Stimulated activated CD4-positive, alpha-beta T cell treated with anti-CD3 and anti-CD28 coated beads, Interleukin-12 subunit alpha, Interleukin-12 subunit beta, amount 100 ng/mL, for 24 hours (primary cell): ENCODE data around the gene TNS1.
"Not testable (repeated sequence)": the region's sequence is repeated elsewhere in the genome, so short reads cannot be mapped to it uniquely, and the experiment has no call there.

ENCODE experiments used
- DNase-seq, 2 experiments: peaks; one replicate each; pipeline ENCODE4 v3.0.0-alpha.2; 2020; ENCODE audit warnings: low read depth in 2 of 2

TNS1 gene

DNA sequence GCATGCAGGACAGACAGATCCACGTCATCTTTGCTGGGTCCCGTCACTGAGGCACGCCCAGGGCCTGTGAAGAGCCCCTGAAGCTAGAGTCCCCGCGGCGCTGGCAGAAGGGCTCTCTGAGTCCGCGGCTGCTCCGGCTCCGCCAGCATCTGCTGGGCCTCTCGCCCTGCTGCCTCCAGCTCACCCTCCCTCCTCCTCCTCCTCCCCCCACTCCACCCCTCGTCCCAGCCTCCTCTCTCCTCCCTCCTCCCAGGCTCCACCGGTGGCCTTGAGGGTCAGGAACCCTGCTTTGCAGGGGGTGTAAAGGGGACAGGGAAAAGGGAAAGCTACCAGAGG is at the start of gene TNS1:
TNS1 (minus strand) TSS at position 151 of the 336 bp plus-strand sequence; CDS start at position 28, 123 bp downstream.
- no peak for DNase-seq

- no peak for DNase-seq
These were observed 49.1 kb upstream of the TNS1 start for GRCh38 chr2:218051903-218052302.

DNA sequence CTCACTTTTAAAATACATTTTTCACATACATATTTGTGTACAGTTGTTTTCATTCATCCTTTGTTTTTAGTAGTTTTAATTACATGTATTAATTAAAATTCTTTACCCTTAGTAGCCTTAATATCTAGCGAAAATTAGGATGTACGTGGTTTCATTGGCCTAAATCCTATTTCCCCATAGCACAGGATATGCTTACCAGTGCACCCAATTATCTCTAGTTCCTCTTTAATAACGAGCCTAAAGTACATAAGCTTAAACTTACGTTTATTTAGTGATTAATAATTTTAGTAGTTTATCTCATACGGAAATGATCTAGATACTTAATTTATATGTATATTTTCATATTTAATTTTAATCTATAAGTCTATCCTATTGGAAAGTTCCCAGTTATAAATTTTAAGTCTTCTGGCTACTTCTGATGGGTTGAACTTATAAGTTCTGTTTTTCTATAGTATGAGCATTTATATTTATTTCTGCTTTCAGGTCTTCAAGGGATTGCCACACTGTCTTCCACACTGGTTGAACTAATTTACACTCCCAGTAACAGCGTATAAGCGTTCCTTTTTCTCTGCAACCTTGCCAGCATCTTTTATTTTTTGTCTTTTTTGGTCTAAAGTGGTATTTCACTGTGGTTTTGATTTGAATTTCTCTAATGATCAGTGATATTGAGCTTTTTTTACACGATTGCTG is 44.9 kb upstream of the TNS1 start:
- DNase-seq, result no peak

DNA sequence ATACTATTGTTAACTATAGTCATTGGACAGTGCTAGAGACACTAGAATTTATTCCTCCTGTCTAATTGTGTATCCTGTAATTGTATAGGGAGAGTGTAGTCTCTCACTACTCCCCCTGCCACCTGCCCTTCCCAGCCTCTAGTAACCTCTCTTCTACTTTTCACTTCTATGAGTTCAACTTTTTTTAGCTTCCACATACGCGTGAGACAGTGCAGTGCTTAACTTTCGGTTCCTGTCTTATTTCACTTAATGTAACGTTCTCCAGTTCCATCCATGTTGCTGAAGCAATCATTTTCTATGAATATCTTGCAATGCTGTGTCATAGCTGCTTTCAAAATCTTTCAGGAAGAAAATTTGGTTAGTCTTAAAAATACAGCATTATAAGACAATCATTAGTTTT is 43.4 kb upstream of the TNS1 start:
- no peak for DNase-seq

GRCh38 chr2:218044599-218044998 is 41.8 kb upstream of the TNS1 start:
- DNase-seq, result not testable (repeated sequence)

GRCh38 chr2:218043701-218044109 is 40.9 kb upstream of the TNS1 start:
- DNase-seq, result no peak

GRCh38 chr2:218043100-218043499 is 40.3 kb upstream of the TNS1 start:
- no peak for DNase-seq

- no peak for DNase-seq
These were observed 38.7 kb upstream of the TNS1 start for GRCh38 chr2:218041302-218042168.

DNA sequence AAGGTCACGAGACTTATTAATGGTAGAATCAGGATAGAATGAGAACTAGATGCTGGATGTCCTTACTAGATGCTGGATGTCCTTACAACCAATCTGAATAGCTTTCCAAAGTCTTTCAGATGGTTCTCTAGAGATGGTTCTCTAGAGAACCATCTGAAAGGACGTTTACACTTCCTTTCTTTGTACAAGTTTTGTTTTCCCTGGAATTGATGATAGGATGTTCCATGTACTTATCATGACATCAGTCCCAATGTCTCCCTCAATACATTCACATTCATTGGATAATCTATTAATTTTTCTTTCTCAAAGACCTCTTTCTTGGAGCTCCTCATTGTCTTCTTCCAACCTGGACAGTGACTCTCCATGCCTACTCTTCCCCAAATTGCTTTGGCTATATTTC is 38.1 kb upstream of the TNS1 start:
- DNase-seq, result no peak

- no peak for DNase-seq
These were observed 36.4 kb upstream of the TNS1 start for GRCh38 chr2:218039171-218039570.

- DNase-seq, result no peak
These were observed 33.6 kb upstream of the TNS1 start for GRCh38 chr2:218036371-218036770.

- DNase-seq, result no peak
These were observed 32.8 kb upstream of the TNS1 start for GRCh38 chr2:218035463-218036100.

GRCh38 chr2:218034497-218035213 is 31.9 kb upstream of the TNS1 start:
- DNase-seq, result peak; percentile 32 to 56

DNA sequence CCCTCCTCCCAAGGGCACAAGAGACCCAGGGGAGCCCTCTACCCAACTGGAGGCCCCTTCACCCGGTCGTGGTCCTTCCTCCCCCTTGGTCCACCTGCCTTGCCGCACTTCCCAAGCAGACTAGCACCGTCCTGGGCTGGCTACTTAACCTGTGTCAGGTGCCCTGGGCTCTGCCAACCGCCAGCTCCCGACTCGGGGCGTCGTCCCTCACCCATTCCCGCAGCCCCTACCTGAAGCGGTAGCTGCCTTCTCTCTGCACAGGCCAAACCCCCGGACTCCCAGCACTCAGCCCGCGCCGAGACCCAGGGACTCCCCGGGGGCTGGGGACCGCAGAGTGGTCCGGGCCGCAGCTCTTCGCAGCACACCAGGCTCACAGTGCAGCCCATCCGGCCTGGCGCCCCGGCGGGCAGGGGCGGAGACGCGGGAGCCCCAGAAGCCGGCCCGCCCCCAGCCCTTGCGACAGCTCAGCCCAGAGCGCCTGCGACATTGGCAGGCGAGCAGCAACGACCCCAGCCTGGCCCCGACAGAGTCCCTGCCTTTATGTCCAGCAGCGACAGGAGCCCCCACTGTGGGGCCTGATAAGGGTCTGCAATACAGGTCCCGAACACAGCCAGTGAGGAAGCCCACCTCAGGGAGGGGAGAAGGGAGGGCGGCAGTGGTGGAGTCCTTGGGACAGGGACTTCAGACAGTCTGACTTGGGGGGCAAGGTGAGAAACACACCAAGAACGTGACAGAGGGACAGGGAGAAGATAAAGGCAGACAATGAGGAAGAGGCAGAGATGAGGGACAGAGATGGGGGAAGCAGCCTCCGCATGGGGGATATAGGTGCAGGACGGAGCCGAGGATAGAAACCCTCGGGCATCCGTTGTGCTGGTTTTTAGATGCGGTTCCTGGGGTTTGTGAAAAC is 31.0 kb upstream of the TNS1 start:
- DNase-seq, result no peak

- DNase-seq, result no peak
These were observed 30.4 kb upstream of the TNS1 start for GRCh38 chr2:218033208-218033589.

GRCh38 chr2:218032336-218033171 is 29.8 kb upstream of the TNS1 start:
- no peak for DNase-seq

DNA sequence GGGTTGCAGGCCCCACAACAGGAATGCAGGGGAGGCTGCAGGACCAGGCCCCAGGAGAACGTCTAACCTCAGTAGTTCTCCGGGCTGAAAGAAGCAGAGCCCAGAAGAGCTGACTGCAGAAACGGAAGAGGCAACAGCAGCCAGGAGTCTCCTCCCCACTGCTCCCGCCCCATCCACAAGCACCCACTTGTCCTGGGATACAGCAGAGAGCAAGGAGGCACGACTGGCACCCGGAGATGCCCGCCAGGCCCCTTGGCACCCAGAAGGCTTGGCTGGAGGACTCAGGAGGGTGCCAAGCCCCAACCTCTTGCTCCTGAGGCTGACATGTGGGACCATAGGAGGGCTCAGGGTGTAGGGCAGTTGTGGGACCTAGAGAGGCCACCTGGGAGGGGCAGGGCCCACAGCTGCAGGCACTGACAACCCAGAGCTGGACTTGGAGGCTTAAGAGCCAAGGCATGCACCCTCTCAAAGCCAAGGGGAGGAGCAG is 29.0 kb upstream of the TNS1 start:
- no peak for DNase-seq

DNA sequence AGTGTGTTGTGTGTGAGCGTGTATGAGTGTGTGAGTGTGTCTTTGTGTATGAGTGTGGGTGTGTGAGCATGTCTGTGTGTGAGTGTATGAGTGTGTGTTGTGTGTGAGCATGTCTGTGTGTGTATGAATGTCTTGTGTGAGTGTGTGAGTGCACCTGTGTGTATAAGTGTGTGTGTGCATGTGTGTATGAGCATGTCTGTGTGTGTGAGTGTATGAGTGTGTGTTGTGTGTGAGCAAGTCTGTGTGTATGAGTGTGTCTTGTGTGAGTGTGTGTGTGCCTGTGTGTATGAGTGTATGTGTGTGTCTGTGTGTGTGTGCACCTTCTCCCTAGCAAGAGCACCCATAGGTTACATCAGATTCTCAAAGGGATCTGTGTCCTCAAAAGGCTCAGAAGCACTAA is 28.5 kb upstream of the TNS1 start:
- no peak for DNase-seq

GRCh38 chr2:218030409-218031195 is 27.8 kb upstream of the TNS1 start:
- DNase-seq, result no peak
